NT2/D1 (cell line): ENCODE data around the gene AKAP13.

Source experiments
- SUZ12 ChIP-seq: IDR thresholded peaks from 2 replicates; pipeline ENCODE4 v1.6.1; 2011; ENCODE audit not compliant: insufficient read length, insufficient read depth; ENCODE audit errors: extremely low read depth
- YY1 ChIP-seq: IDR thresholded peaks from 2 replicates; pipeline ENCODE4 v1.6.1; 2011; ENCODE audit not compliant: insufficient read length, insufficient read depth
- ZNF274 ChIP-seq: IDR thresholded peaks from 2 replicates; pipeline ENCODE4 v1.6.1; 2011; ENCODE audit warnings: mild to moderate bottlenecking, low read depth, low read length

DNA sequence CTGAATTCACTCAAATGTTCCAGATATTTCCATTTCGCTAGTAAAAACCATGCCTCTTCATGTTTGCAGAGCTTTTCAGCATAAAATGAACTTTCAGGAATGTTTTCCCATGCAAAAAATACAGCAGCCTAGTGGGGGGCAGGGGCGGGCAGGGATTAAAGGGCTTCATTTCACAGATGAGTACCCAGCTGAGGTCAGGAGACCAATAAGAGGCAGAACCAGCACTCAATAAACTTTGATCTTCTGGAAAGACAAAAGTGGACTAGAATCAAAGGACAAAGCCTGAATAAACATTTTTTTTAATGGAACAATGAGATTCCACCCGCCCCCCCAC, 406.3 kb downstream of the AKAP13 start:
- TF ChIP-seq ZNF274 (no peak), SUZ12 (no peak), YY1 (no peak)
